Cardiac ventricle fibroblast (primary cell): ENCODE data around the gene CAPN10. TPM values are rescaled to one million over a fixed set of nuclear protein-coding genes. Genes with fewer than 3 reads are reported as not detected.

Experiments used
- total RNA-seq: library from RNA; depleted of rRNA; stranded (reverse); fragments of >200 nt; gene quantifications from 2 replicates; pipeline ENCODE4 v1.2.3, GENCODE V29; 2015

The CAPN10 gene
- 4.1 and 8.3 TPM in 2 replicates for total RNA-seq

DNA sequence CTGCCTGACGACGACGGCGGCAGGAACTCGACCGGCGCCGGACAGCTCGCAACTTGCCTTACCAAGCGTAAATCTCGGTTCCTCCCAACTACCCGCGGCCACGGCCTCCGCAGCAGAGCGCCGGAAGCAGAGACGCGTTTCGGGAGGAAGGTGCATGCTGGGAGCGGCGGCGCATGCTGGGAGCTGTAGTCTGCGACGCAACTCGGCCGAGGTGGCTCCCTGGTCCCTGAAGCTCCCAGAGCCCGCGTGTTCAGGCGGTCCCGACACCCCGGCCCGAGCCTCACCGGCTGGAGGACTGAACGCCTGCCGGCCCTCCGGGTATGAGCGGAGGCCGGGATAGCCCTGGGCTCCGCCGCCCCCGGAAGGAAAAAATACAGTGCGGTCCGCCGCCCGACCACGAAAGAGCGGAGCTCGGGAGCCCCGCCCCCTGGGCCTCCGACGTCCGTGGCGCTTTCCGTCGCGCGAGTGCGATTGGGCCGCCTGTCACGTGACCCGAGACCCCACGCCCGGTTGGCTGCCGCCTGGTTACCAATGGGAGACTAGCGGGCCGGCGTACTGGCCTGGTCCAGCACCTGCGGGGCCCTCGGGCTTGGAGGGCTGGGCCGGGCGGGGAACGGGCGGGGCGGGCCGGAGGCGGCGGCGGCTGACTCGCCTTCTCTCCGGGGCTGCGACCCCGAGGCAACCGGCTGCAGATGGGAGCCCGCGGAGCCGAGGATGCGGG, at the start of gene CAPN10:
CAPN10 (plus strand) TSS at position 537 of the 721 bp plus-strand sequence; CDS start at position 715, 178 bp downstream.

GRCh38 chr2:240557808-240558207, 28.7 kb upstream of the CAPN10 start, which contains the start of gene ANKMY1:
Gene ANKMY1 (minus strand): TSS chr2:240557988. CDS start chr2:240557335, 653 bp downstream.

GRCh38 chr2:240560084-240560479, 26.5 kb upstream of the CAPN10 start, which contains the start of gene DUSP28:
Gene DUSP28 (plus strand): TSS chr2:240560357. CDS start chr2:240560685, 328 bp downstream.

GRCh38 chr2:240567872-240568677, 18.5 kb upstream of the CAPN10 start, which contains the start of gene RNPEPL1:
Gene RNPEPL1 (plus strand): TSS chr2:240568484. CDS start chr2:240568587, 103 bp downstream.

DNA sequence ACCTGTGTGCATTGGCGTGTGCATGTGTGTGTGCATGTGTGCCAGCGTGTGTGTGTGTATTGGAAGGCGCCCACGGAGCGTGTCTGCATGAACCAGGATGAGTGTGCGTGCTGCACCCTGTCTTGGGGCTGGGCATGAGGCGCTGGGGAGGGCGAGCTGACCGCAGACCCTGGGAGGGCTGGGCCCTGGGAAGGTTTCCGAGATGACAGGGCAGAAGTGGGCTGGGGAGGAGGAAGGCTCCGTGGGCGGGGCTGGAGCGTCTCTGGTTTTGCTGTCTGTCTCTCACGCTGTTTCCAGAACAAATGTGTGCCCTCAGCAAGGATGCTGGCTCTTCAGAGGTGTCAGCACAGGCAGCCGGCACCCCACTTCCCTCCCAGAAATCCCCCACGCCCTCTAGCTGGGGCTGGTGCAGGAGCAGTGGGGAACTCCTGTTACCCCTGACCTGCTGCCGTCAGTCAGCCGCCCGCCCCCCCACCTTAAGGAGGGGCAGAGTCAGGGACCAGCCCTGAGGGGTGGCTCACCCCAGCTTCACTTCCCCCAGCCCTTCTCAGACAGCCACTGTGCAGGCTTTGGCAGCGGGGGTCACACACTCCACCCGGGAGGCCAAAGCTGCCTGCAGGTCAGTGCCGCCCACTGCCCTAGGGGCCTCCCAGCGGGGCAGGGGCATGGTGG, 38.6 kb downstream of the CAPN10 start, which contains the start of gene GPR35:
GPR35 (plus strand) TSS at position 531 of the 672 bp plus-strand sequence. CDS start 4,473 bp downstream, outside the sequence.

Other genes starting within 250 kb of the CAPN10 start
- gene GPC1, start 151.1 kb upstream of the CAPN10 start, total RNA-seq: 248 and 255 TPM in 2 replicates
- 5.4 and 6.3 TPM in 2 replicates for gene ANKMY1, start 28.7 kb upstream of the CAPN10 start, total RNA-seq
- 3.3 and 7.2 TPM in 2 replicates for gene DUSP28, start 26.4 kb upstream of the CAPN10 start, total RNA-seq
- 25.7 and 32.1 TPM in 2 replicates for gene RNPEPL1, start 18.2 kb upstream of the CAPN10 start, total RNA-seq
- gene GPR35, start 38.7 kb downstream of the CAPN10 start, total RNA-seq: not detected in 2 replicates
- gene AQP12B, start 96.2 kb downstream of the CAPN10 start, total RNA-seq: not detected in 2 replicates
- not detected in 2 replicates for gene AQP12A, start 105.1 kb downstream of the CAPN10 start, total RNA-seq
- not detected in 2 replicates for gene KIF1A, start 233.5 kb downstream of the CAPN10 start, total RNA-seq